ENCODE measurements around the gene CCDC196. TPM values are rescaled to one million over a fixed set of nuclear protein-coding genes. Genes with fewer than 3 reads are reported as not detected.

Gene CCDC196
- polyA plus RNA-seq, 1 donor (not counting 4 experiments of a cell fraction or from before 2014, with no cell fraction given), result not detected

DNA sequence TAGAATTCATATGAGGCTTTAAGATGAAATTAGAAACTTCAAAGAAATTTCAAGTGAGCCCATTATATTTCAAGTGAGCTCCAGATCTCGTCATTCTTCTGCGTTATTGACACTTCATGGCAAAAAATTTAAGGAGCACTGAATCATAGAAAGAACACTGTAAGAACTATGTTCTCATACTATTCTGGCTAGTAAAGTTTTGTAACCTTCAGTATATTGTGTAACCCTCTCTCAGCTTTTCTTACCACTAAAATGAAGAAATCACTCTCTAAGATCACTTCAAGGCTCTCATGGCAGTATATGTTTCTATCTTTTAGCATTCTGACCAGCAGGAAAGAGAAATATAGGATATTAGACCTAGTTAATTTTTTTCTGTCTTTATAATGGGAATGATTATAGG, 28.0 kb downstream of the CCDC196 start:
- no peak overlapping the region for H3K4me2 ChIP-seq (ENCODE audit: control insufficient read depth, extremely low read depth, insufficient read depth, low read depth, low read length)
- H3K27me3 ChIP-seq (ENCODE audit: control insufficient read depth, extremely low read depth, insufficient read depth, low read length), result no peaks in the 10 kb centered on the region
- TF ChIP-seq, protein P1, sequence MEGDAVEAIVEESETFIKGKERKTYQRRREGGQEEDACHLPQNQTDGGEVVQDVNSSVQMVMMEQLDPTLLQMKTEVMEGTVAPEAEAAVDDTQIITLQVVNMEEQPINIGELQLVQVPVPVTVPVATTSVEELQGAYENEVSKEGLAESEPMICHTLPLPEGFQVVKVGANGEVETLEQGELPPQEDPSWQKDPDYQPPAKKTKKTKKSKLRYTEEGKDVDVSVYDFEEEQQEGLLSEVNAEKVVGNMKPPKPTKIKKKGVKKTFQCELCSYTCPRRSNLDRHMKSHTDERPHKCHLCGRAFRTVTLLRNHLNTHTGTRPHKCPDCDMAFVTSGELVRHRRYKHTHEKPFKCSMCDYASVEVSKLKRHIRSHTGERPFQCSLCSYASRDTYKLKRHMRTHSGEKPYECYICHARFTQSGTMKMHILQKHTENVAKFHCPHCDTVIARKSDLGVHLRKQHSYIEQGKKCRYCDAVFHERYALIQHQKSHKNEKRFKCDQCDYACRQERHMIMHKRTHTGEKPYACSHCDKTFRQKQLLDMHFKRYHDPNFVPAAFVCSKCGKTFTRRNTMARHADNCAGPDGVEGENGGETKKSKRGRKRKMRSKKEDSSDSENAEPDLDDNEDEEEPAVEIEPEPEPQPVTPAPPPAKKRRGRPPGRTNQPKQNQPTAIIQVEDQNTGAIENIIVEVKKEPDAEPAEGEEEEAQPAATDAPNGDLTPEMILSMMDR (optimal IDR thresholded peaks at IDR 0.05 in 1 of 3, IDR thresholded peaks at IDR 0.05 in 1 of 3, conservative IDR thresholded peaks at IDR 0.05 in 1 of 3; ENCODE audit: extremely low read depth in 1 of 3, insufficient read depth in 2 of 3, low read length in 3 of 3), result no peak
- no peak for TF ChIP-seq EZH2 (IDR thresholded peaks at IDR 0.05; ENCODE audit: low read length)
- no peak for FAIRE-seq
- H4K20me1 ChIP-seq (ENCODE audit: control insufficient read depth, extremely low read depth, insufficient read depth, low read length), result peaks cover 3% of the 10 kb centered on the region
- no peaks in the 10 kb centered on the region for H3K9me3 ChIP-seq (ENCODE audit: control insufficient read depth, low read depth, low read length)
- no peak overlapping the region for H3K9ac ChIP-seq (ENCODE audit: control insufficient read depth, extremely low read depth, insufficient read depth, low read length)
- H3K27ac ChIP-seq (ENCODE audit: control insufficient read depth, insufficient read depth, low read length), result no peak overlapping the region
- H3K4me1 ChIP-seq (ENCODE audit: control insufficient read depth, extremely low read depth, insufficient read depth, low read length), result no peaks in the 10 kb centered on the region
- no peak for DNase-seq (ENCODE audit: low read depth, low spot score)
- dilution Hi-C loops (cut with MboI; ENCODE audit: extremely low pct_ligation_motif_present, low sequenced_read_pairs), result no loop called here
- H3K36me3 ChIP-seq (ENCODE audit: control insufficient read depth in 2 of 2, extremely low read depth in 1 of 2, insufficient read depth in 2 of 2, low read length in 2 of 2), result no peaks in the 10 kb centered on the region
- H3K9me1 ChIP-seq (ENCODE audit: control insufficient read depth, extremely low read depth, insufficient read depth, low read length), result no peaks in the 10 kb centered on the region
- peaks cover 59% of the 10 kb centered on the region for H3K79me2 ChIP-seq (ENCODE audit: control insufficient read depth, insufficient read depth, low read length)
- H3K4me3 ChIP-seq (ENCODE audit: control insufficient read depth in 2 of 3, extremely low read depth in 1 of 3, insufficient read depth in 2 of 3, low read depth in 1 of 3, low read length in 3 of 3), result no peak overlapping the region
- no peak overlapping the region for H2AFZ ChIP-seq (ENCODE audit: control insufficient read depth, low read length)

DNA sequence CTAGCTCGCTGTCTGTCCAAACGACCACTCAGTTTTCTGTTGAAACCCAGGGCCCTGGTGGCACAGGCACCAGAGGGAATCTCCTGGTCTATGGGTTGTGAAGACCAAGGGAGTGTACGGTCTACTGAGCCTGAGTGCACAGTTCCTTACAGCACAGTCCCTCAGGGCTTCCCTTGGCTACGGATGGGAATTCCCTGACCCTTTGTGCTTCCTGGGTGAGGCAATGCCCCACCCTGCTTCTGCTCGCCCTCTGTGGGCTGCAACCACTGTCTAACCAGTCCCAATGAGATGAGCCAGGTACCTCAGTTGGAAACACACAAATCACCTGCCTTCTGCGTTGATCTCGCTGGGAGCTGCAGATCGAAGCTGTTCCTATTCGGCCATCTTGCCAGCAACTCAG, 44.4 kb downstream of the CCDC196 start:
- H2AFZ ChIP-seq (ENCODE audit: control insufficient read depth, low read length), result no peak overlapping the region
- no peaks in the 10 kb centered on the region for H4K20me1 ChIP-seq (ENCODE audit: control insufficient read depth, extremely low read depth, insufficient read depth, low read length)
- H3K4me3 ChIP-seq (ENCODE audit: control insufficient read depth in 2 of 3, extremely low read depth in 1 of 3, insufficient read depth in 2 of 3, low read depth in 1 of 3, low read length in 3 of 3), result no peak overlapping the region
- peaks cover 53% of the 10 kb centered on the region for H3K79me2 ChIP-seq (ENCODE audit: control insufficient read depth, insufficient read depth, low read length)
- DNase-seq (ENCODE audit: low read depth, low spot score) (no peak), FAIRE-seq (no peak)
- no peaks in the 10 kb centered on the region for H3K9me3 ChIP-seq (ENCODE audit: control insufficient read depth, low read depth, low read length)
- no peaks in the 10 kb centered on the region for H3K36me3 ChIP-seq (ENCODE audit: control insufficient read depth in 2 of 2, extremely low read depth in 1 of 2, insufficient read depth in 2 of 2, low read length in 2 of 2)
- no peaks in the 10 kb centered on the region for H3K27me3 ChIP-seq (ENCODE audit: control insufficient read depth, extremely low read depth, insufficient read depth, low read length)
- dilution Hi-C loops (cut with MboI; ENCODE audit: extremely low pct_ligation_motif_present, low sequenced_read_pairs), result no loop called here
- no peak for TF ChIP-seq EZH2 (IDR thresholded peaks at IDR 0.05; ENCODE audit: low read length)
- TF ChIP-seq, protein P1 (optimal IDR thresholded peaks at IDR 0.05 in 1 of 3, IDR thresholded peaks at IDR 0.05 in 1 of 3, conservative IDR thresholded peaks at IDR 0.05 in 1 of 3; ENCODE audit: extremely low read depth in 1 of 3, insufficient read depth in 2 of 3, low read length in 3 of 3), result no peak
- no peak overlapping the region for H3K27ac ChIP-seq (ENCODE audit: control insufficient read depth, insufficient read depth, low read length)
- no peak overlapping the region for H3K9ac ChIP-seq (ENCODE audit: control insufficient read depth, extremely low read depth, insufficient read depth, low read length)
- H3K4me2 ChIP-seq (ENCODE audit: control insufficient read depth, extremely low read depth, insufficient read depth, low read depth, low read length), result peak overlapping the region; percentile 3
- no peaks in the 10 kb centered on the region for H3K9me1 ChIP-seq (ENCODE audit: control insufficient read depth, extremely low read depth, insufficient read depth, low read length)
- peaks cover 8% of the 10 kb centered on the region for H3K4me1 ChIP-seq (ENCODE audit: control insufficient read depth, extremely low read depth, insufficient read depth, low read length)

Measured in keratinocyte (primary cell).